T-helper 2 cell treated with Interferon-gamma antibody and Interleukin-4, amounts not matched to agents 5 μg/mL and 100 μg/mL, for 36 hours (primary cell): ENCODE data around the gene MKKS.

Source experiments
- DNase-seq: peaks from one replicate; pipeline ENCODE4 v3.0.0; 2021; ENCODE audit warnings: low spot score
- H3K27ac Mint-ChIP-seq: one replicate; pipeline ENCODE4 v1.8.0; 2021; ENCODE audit warnings: mild to moderate bottlenecking, mixed read lengths
- H3K27me3 Mint-ChIP-seq: one replicate; pipeline ENCODE4 v1.8.0; 2021; ENCODE audit warnings: low read depth, mixed read lengths
- H3K36me3 Mint-ChIP-seq: one replicate; pipeline ENCODE4 v1.8.0; 2021; ENCODE audit warnings: low read depth, mixed read lengths
- H3K4me1 Mint-ChIP-seq: one replicate; pipeline ENCODE4 v1.8.0; 2021; ENCODE audit warnings: low read depth, mixed read lengths
- H3K4me3 Mint-ChIP-seq: one replicate; pipeline ENCODE4 v1.8.0; 2022; ENCODE audit warnings: mild to moderate bottlenecking, moderate library complexity, mixed read lengths
- H3K9me3 Mint-ChIP-seq: one replicate; pipeline ENCODE4 v1.8.0; 2021; ENCODE audit warnings: mixed read lengths

MKKS gene

GRCh38 chr20:10381477-10381876 lies 52.5 kb downstream of the MKKS start:
- Mint-ChIP-seq H3K4me1 (peaks cover 5% of the 10 kb centered on the region), H3K27me3 (peaks cover 9% of the 10 kb centered on the region), H3K36me3 (no peaks in the 10 kb centered on the region), H3K4me3 (no peak overlapping the region), H3K9me3 (peaks cover 1% of the 10 kb centered on the region), H3K27ac (no peak overlapping the region)
- DNase-seq, result no peak

- no peak for DNase-seq
- Mint-ChIP-seq H3K27ac (no peak overlapping the region), H3K9me3 (peaks cover 5% of the 10 kb centered on the region), H3K36me3 (no peaks in the 10 kb centered on the region), H3K4me1 (peaks cover 1% of the 10 kb centered on the region), H3K4me3 (no peak overlapping the region), H3K27me3 (peaks cover 5% of the 10 kb centered on the region)
Observed at GRCh38 chr20:10379761-10380160, 54.3 kb downstream of the MKKS start.

- no peak for DNase-seq
- H3K27me3 Mint-ChIP-seq, result peaks cover 6% of the 10 kb centered on the region
- H3K27ac Mint-ChIP-seq, result no peak overlapping the region
- H3K36me3 Mint-ChIP-seq, result no peaks in the 10 kb centered on the region
- H3K4me3 Mint-ChIP-seq, result no peak overlapping the region
- H3K9me3 Mint-ChIP-seq, result peaks cover 10% of the 10 kb centered on the region
- H3K4me1 Mint-ChIP-seq, result peaks cover 3% of the 10 kb centered on the region
Observed at GRCh38 chr20:10376270-10377075, 57.5 kb downstream of the MKKS start.

GRCh38 chr20:10375191-10375590 lies 58.8 kb downstream of the MKKS start:
- Mint-ChIP-seq H3K4me1 (peaks cover 10% of the 10 kb centered on the region), H3K27ac (no peak overlapping the region), H3K36me3 (no peaks in the 10 kb centered on the region), H3K9me3 (peaks cover 10% of the 10 kb centered on the region), H3K27me3 (peaks cover 10% of the 10 kb centered on the region), H3K4me3 (no peak overlapping the region)
- no peak for DNase-seq

- peaks cover 10% of the 10 kb centered on the region for H3K4me1 Mint-ChIP-seq
- H3K4me3 Mint-ChIP-seq, result no peak overlapping the region
- peaks cover 15% of the 10 kb centered on the region for H3K27me3 Mint-ChIP-seq
Observed at GRCh38 chr20:10374036-10374435, 60.0 kb downstream of the MKKS start.

GRCh38 chr20:10371467-10371866 lies 62.6 kb downstream of the MKKS start:
- peaks cover 10% of the 10 kb centered on the region for H3K4me1 Mint-ChIP-seq
- peaks cover 12% of the 10 kb centered on the region for H3K27me3 Mint-ChIP-seq
- H3K27ac Mint-ChIP-seq, result no peak overlapping the region
- no peak overlapping the region for H3K4me3 Mint-ChIP-seq
- peaks cover 9% of the 10 kb centered on the region for H3K9me3 Mint-ChIP-seq
- DNase-seq, result no peak
- H3K36me3 Mint-ChIP-seq, result no peaks in the 10 kb centered on the region

More at GRCh38 chr20:10374036-10374435, 60.0 kb downstream of the MKKS start:
- Mint-ChIP-seq H3K36me3 (no peaks in the 10 kb centered on the region), H3K27ac (no peak overlapping the region), H3K9me3 (peaks cover 10% of the 10 kb centered on the region)
- DNase-seq, result no peak

GRCh38 chr20:10370091-10370887 lies 63.7 kb downstream of the MKKS start:
- no peaks in the 10 kb centered on the region for H3K36me3 Mint-ChIP-seq
- peaks cover 5% of the 10 kb centered on the region for H3K9me3 Mint-ChIP-seq
- peaks cover 10% of the 10 kb centered on the region for H3K4me1 Mint-ChIP-seq
- H3K4me3 Mint-ChIP-seq, result peak overlapping the region; percentile 8
- DNase-seq, result no peak
- no peak overlapping the region for H3K27ac Mint-ChIP-seq
- H3K27me3 Mint-ChIP-seq, result peaks cover 14% of the 10 kb centered on the region

GRCh38 chr20:10369723-10370090 lies 64.3 kb downstream of the MKKS start:
- Mint-ChIP-seq H3K27ac (no peak overlapping the region), H3K9me3 (peaks cover 5% of the 10 kb centered on the region), H3K4me3 (no peak overlapping the region), H3K36me3 (no peaks in the 10 kb centered on the region), H3K27me3 (peaks cover 14% of the 10 kb centered on the region), H3K4me1 (peaks cover 10% of the 10 kb centered on the region)
- DNase-seq, result no peak

GRCh38 chr20:10368702-10369041 lies 65.3 kb downstream of the MKKS start:
- Mint-ChIP-seq H3K36me3 (no peaks in the 10 kb centered on the region), H3K27ac (no peak overlapping the region), H3K27me3 (peaks cover 13% of the 10 kb centered on the region), H3K9me3 (peaks cover 5% of the 10 kb centered on the region), H3K4me1 (peaks cover 10% of the 10 kb centered on the region), H3K4me3 (no peak overlapping the region)
- no peak for DNase-seq

GRCh38 chr20:10367943-10368701 lies 65.9 kb downstream of the MKKS start:
- Mint-ChIP-seq H3K9me3 (peaks cover under 1% of the 10 kb centered on the region), H3K4me1 (peaks cover 10% of the 10 kb centered on the region), H3K4me3 (no peak overlapping the region), H3K27ac (no peak overlapping the region), H3K27me3 (peaks cover 13% of the 10 kb centered on the region), H3K36me3 (no peaks in the 10 kb centered on the region)
- no peak for DNase-seq

GRCh38 chr20:10367693-10367942 lies 66.4 kb downstream of the MKKS start:
- no peaks in the 10 kb centered on the region for H3K36me3 Mint-ChIP-seq
- no peak for DNase-seq
- peaks cover 13% of the 10 kb centered on the region for H3K27me3 Mint-ChIP-seq
- no peak overlapping the region for H3K27ac Mint-ChIP-seq
- H3K9me3 Mint-ChIP-seq, result no peaks in the 10 kb centered on the region
- no peak overlapping the region for H3K4me3 Mint-ChIP-seq
- peaks cover 10% of the 10 kb centered on the region for H3K4me1 Mint-ChIP-seq

GRCh38 chr20:10366898-10367692 lies 66.9 kb downstream of the MKKS start:
- no peak for DNase-seq
- peaks cover 10% of the 10 kb centered on the region for H3K4me1 Mint-ChIP-seq
- H3K36me3 Mint-ChIP-seq, result no peaks in the 10 kb centered on the region
- no peak overlapping the region for H3K4me3 Mint-ChIP-seq
- H3K9me3 Mint-ChIP-seq, result no peaks in the 10 kb centered on the region
- H3K27me3 Mint-ChIP-seq, result peaks cover 13% of the 10 kb centered on the region
- no peak overlapping the region for H3K27ac Mint-ChIP-seq

GRCh38 chr20:10362674-10363073 lies 71.3 kb downstream of the MKKS start:
- DNase-seq, result no peak
- H3K4me3 Mint-ChIP-seq, result no peak overlapping the region
- no peak overlapping the region for H3K27ac Mint-ChIP-seq
- no peaks in the 10 kb centered on the region for H3K36me3 Mint-ChIP-seq
- peaks cover 2% of the 10 kb centered on the region for H3K4me1 Mint-ChIP-seq
- peaks cover 6% of the 10 kb centered on the region for H3K27me3 Mint-ChIP-seq
- no peaks in the 10 kb centered on the region for H3K9me3 Mint-ChIP-seq
